Measurements from ENCODE around the gene OR2T5.
A peak's percentile ranks its signal among the peaks of the same experiment; 100 is the strongest.
"Not testable (repeated sequence)": the region's sequence is repeated elsewhere in the genome, so short reads cannot be mapped to it uniquely, and the experiment has no call there.

Gene OR2T5

GRCh38 chr1:248488289-248488688, at the start of gene OR2T5:
Gene OR2T5 (plus strand): TSS chr1:248488589. CDS start chr1:248488589, 0 bp downstream.
- not testable (repeated sequence) for H3K4me3 Mint-ChIP-seq; ATAC-seq (replicated peaks; ENCODE audit: extremely low read depth, poor library complexity, severe bottlenecking); H3K27me3 Mint-ChIP-seq

GRCh38 chr1:248438668-248439067, 49.7 kb upstream of the OR2T5 start:
- not testable (repeated sequence) for H3K9me3 Mint-ChIP-seq; H3K36me3 Mint-ChIP-seq (ENCODE audit: insufficient read depth); H3K4me3 Mint-ChIP-seq; H3K4me1 Mint-ChIP-seq; H3K27ac Mint-ChIP-seq (ENCODE audit: low read depth); H3K27me3 Mint-ChIP-seq; ATAC-seq (replicated peaks; ENCODE audit: extremely low read depth, poor library complexity, severe bottlenecking); DNase-seq (ENCODE audit: low spot score in 2 of 2)

More at GRCh38 chr1:248488289-248488688, at the start of gene OR2T5:
- H3K9me3 Mint-ChIP-seq; DNase-seq (ENCODE audit: low spot score in 2 of 2); H3K4me1 Mint-ChIP-seq; H3K36me3 Mint-ChIP-seq (ENCODE audit: insufficient read depth); H3K27ac Mint-ChIP-seq (ENCODE audit: low read depth): not testable (repeated sequence)

- H3K36me3 Mint-ChIP-seq (ENCODE audit: insufficient read depth); H3K27me3 Mint-ChIP-seq; H3K4me3 Mint-ChIP-seq; ATAC-seq (replicated peaks; ENCODE audit: extremely low read depth, poor library complexity, severe bottlenecking); DNase-seq (ENCODE audit: low spot score in 2 of 2); H3K4me1 Mint-ChIP-seq; H3K27ac Mint-ChIP-seq (ENCODE audit: low read depth); H3K9me3 Mint-ChIP-seq: not testable (repeated sequence)
Observed at GRCh38 chr1:248439283-248439682, 49.1 kb upstream of the OR2T5 start.

- H3K4me3 Mint-ChIP-seq: not testable (repeated sequence)
Observed at GRCh38 chr1:248442500-248443277, 45.7 kb upstream of the OR2T5 start.

GRCh38 chr1:248444603-248445002, 43.8 kb upstream of the OR2T5 start:
- not testable (repeated sequence) for H3K27me3 Mint-ChIP-seq; H3K4me1 Mint-ChIP-seq; H3K36me3 Mint-ChIP-seq (ENCODE audit: insufficient read depth); H3K27ac Mint-ChIP-seq (ENCODE audit: low read depth); DNase-seq (ENCODE audit: low spot score in 2 of 2); H3K9me3 Mint-ChIP-seq; ATAC-seq (replicated peaks; ENCODE audit: extremely low read depth, poor library complexity, severe bottlenecking); H3K4me3 Mint-ChIP-seq

More at GRCh38 chr1:248442500-248443277, 45.7 kb upstream of the OR2T5 start:
- not testable (repeated sequence) for H3K9me3 Mint-ChIP-seq; H3K27ac Mint-ChIP-seq (ENCODE audit: low read depth); H3K4me1 Mint-ChIP-seq; H3K36me3 Mint-ChIP-seq (ENCODE audit: insufficient read depth); H3K27me3 Mint-ChIP-seq; DNase-seq (ENCODE audit: low spot score in 2 of 2); ATAC-seq (replicated peaks; ENCODE audit: extremely low read depth, poor library complexity, severe bottlenecking)

- not testable (repeated sequence) for H3K4me1 Mint-ChIP-seq; ATAC-seq (replicated peaks; ENCODE audit: extremely low read depth, poor library complexity, severe bottlenecking); H3K36me3 Mint-ChIP-seq (ENCODE audit: insufficient read depth); DNase-seq (ENCODE audit: low spot score in 2 of 2); H3K27me3 Mint-ChIP-seq; H3K27ac Mint-ChIP-seq (ENCODE audit: low read depth); H3K4me3 Mint-ChIP-seq; H3K9me3 Mint-ChIP-seq
Observed at GRCh38 chr1:248445399-248445798, 43.0 kb upstream of the OR2T5 start, which contains the start of gene OR2T2. Gene OR2T2 (plus strand): TSS chr1:248445637. CDS start chr1:248452798, 7,161 bp downstream.

GRCh38 chr1:248448409-248449074, 39.8 kb upstream of the OR2T5 start:
- not testable (repeated sequence) for H3K36me3 Mint-ChIP-seq (ENCODE audit: insufficient read depth); H3K4me3 Mint-ChIP-seq; H3K4me1 Mint-ChIP-seq; H3K27me3 Mint-ChIP-seq; DNase-seq (ENCODE audit: low spot score in 2 of 2); H3K9me3 Mint-ChIP-seq; H3K27ac Mint-ChIP-seq (ENCODE audit: low read depth)
- ATAC-seq (replicated peaks; ENCODE audit: extremely low read depth, poor library complexity, severe bottlenecking): peak; percentile 40

- not testable (repeated sequence) for H3K4me3 Mint-ChIP-seq; DNase-seq (ENCODE audit: low spot score in 2 of 2); ATAC-seq (replicated peaks; ENCODE audit: extremely low read depth, poor library complexity, severe bottlenecking); H3K27ac Mint-ChIP-seq (ENCODE audit: low read depth); H3K27me3 Mint-ChIP-seq; H3K36me3 Mint-ChIP-seq (ENCODE audit: insufficient read depth); H3K9me3 Mint-ChIP-seq; H3K4me1 Mint-ChIP-seq
Observed at GRCh38 chr1:248449821-248450465, 38.4 kb upstream of the OR2T5 start.

- H3K9me3 Mint-ChIP-seq; H3K27ac Mint-ChIP-seq (ENCODE audit: low read depth); H3K27me3 Mint-ChIP-seq; DNase-seq (ENCODE audit: low spot score in 2 of 2); H3K36me3 Mint-ChIP-seq (ENCODE audit: insufficient read depth); H3K4me1 Mint-ChIP-seq; H3K4me3 Mint-ChIP-seq; ATAC-seq (replicated peaks; ENCODE audit: extremely low read depth, poor library complexity, severe bottlenecking): not testable (repeated sequence)
Observed at GRCh38 chr1:248450466-248451145, 37.8 kb upstream of the OR2T5 start.

- not testable (repeated sequence) for DNase-seq (ENCODE audit: low spot score in 2 of 2); H3K27me3 Mint-ChIP-seq; ATAC-seq (replicated peaks; ENCODE audit: extremely low read depth, poor library complexity, severe bottlenecking); H3K4me3 Mint-ChIP-seq; H3K9me3 Mint-ChIP-seq; H3K27ac Mint-ChIP-seq (ENCODE audit: low read depth); H3K4me1 Mint-ChIP-seq; H3K36me3 Mint-ChIP-seq (ENCODE audit: insufficient read depth)
Observed at GRCh38 chr1:248453619-248454018, 34.8 kb upstream of the OR2T5 start.

GRCh38 chr1:248455045-248455444, 33.3 kb upstream of the OR2T5 start:
- not testable (repeated sequence) for DNase-seq (ENCODE audit: low spot score in 2 of 2)

GRCh38 chr1:248456635-248457034, 31.8 kb upstream of the OR2T5 start:
- H3K36me3 Mint-ChIP-seq (ENCODE audit: insufficient read depth); DNase-seq (ENCODE audit: low spot score in 2 of 2); H3K9me3 Mint-ChIP-seq; H3K27me3 Mint-ChIP-seq; H3K4me1 Mint-ChIP-seq; H3K27ac Mint-ChIP-seq (ENCODE audit: low read depth); H3K4me3 Mint-ChIP-seq; ATAC-seq (replicated peaks; ENCODE audit: extremely low read depth, poor library complexity, severe bottlenecking): not testable (repeated sequence)

More at GRCh38 chr1:248455045-248455444, 33.3 kb upstream of the OR2T5 start:
- H3K36me3 Mint-ChIP-seq (ENCODE audit: insufficient read depth); H3K27ac Mint-ChIP-seq (ENCODE audit: low read depth); H3K9me3 Mint-ChIP-seq; H3K4me3 Mint-ChIP-seq; ATAC-seq (replicated peaks; ENCODE audit: extremely low read depth, poor library complexity, severe bottlenecking); H3K27me3 Mint-ChIP-seq; H3K4me1 Mint-ChIP-seq: not testable (repeated sequence)
